Measurements from ENCODE around the gene EYS. TPM values are rescaled to one million over a fixed set of nuclear protein-coding genes. Genes with fewer than 3 reads are reported as not detected.

EYS gene
- total and polyA plus RNA-seq, 5 donors from 2014 or later: 0.03 to 0.09 (median 0.05) TPM; not detected in 1

GRCh38 chr6:63793465-63794137, 1913.4 kb downstream of the EYS start:
- H3K27ac Mint-ChIP-seq: no peak overlapping the region
- H3K4me1 Mint-ChIP-seq: no peaks in the 10 kb centered on the region
- no peaks in the 10 kb centered on the region for H3K9me3 Mint-ChIP-seq
- Histone ChIP-seq H3K27me3 (ENCODE audit: control insufficient read depth, insufficient read depth, low read length) (peaks cover 5% of the 10 kb centered on the region), H3K27ac (ENCODE audit: insufficient read depth, low read length, poor library complexity, severe bottlenecking) (no peak overlapping the region), H3K9me3 (ENCODE audit: control insufficient read depth in 2 of 2, low read length in 2 of 2) (no peaks in the 10 kb centered on the region), H3K36me3 (ENCODE audit: control insufficient read depth, insufficient read depth, low read length) (no peaks in the 10 kb centered on the region), H3K4me3 (ENCODE audit: low read depth, low read length) (no peak overlapping the region), H3K4me1 (ENCODE audit: control insufficient read depth, insufficient read depth, low read length, poor library complexity, severe bottlenecking) (no peaks in the 10 kb centered on the region)
- DNase-seq: no peak
- ATAC-seq (ENCODE audit: low read depth in 2 of 2): no peak
- no peaks in the 10 kb centered on the region for H3K36me3 Mint-ChIP-seq
- no peak overlapping the region for H3K4me3 Mint-ChIP-seq
- H3K27me3 Mint-ChIP-seq: no peaks in the 10 kb centered on the region

GRCh38 chr6:63792736-63793464, 1914.1 kb downstream of the EYS start:
- no peak overlapping the region for H3K27ac ChIP-seq (ENCODE audit: insufficient read depth, low read length, poor library complexity, severe bottlenecking)

DNA sequence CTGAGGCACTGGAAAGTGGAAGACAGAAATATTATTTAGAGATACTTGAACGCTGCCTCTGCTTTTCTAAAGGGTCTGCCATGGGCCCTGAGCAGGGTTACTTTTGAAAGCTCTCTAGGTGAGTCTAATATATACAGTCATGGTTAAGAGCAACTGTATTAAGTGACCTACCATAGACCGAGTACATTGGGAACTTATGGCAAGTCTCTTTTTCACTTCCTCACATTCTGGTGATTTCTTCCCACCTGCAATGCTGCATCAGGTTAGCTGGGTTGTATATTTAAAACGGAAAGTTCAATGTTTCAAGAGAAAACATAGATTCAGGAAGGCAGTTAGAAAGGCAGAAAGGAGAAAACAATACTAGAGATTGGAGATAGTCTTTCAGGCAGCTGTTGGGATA, 1916.7 kb downstream of the EYS start:
- H3K4me3 ChIP-seq (ENCODE audit: low read depth, low read length): no peak overlapping the region
- H3K27me3 Mint-ChIP-seq: peaks cover under 1% of the 10 kb centered on the region
- no peaks in the 10 kb centered on the region for H3K36me3 Mint-ChIP-seq
- no peak overlapping the region for H3K4me3 Mint-ChIP-seq
- H3K9me3 Mint-ChIP-seq: no peaks in the 10 kb centered on the region
- H3K27me3 ChIP-seq (ENCODE audit: control insufficient read depth, insufficient read depth, low read length): peaks cover 2% of the 10 kb centered on the region
- ATAC-seq (ENCODE audit: low read depth in 2 of 2) (no peak), DNase-seq (no peak)
- H3K27ac Mint-ChIP-seq: no peak overlapping the region
- no peaks in the 10 kb centered on the region for H3K4me1 ChIP-seq (ENCODE audit: control insufficient read depth, insufficient read depth, low read length, poor library complexity, severe bottlenecking)
- H3K4me1 Mint-ChIP-seq: no peaks in the 10 kb centered on the region
- no peaks in the 10 kb centered on the region for H3K9me3 ChIP-seq (ENCODE audit: control insufficient read depth in 2 of 2, low read length in 2 of 2)
- no peak overlapping the region for H3K27ac ChIP-seq (ENCODE audit: insufficient read depth, low read length, poor library complexity, severe bottlenecking)
- no peaks in the 10 kb centered on the region for H3K36me3 ChIP-seq (ENCODE audit: control insufficient read depth, insufficient read depth, low read length)

More at GRCh38 chr6:63792736-63793464, 1914.1 kb downstream of the EYS start:
- ATAC-seq (ENCODE audit: low read depth in 2 of 2): no peak
- no peak overlapping the region for H3K4me3 Mint-ChIP-seq
- no peaks in the 10 kb centered on the region for H3K36me3 ChIP-seq (ENCODE audit: control insufficient read depth, insufficient read depth, low read length)
- no peak for DNase-seq
- no peaks in the 10 kb centered on the region for H3K9me3 ChIP-seq (ENCODE audit: control insufficient read depth in 2 of 2, low read length in 2 of 2)
- H3K4me1 Mint-ChIP-seq: no peaks in the 10 kb centered on the region
- no peaks in the 10 kb centered on the region for H3K36me3 Mint-ChIP-seq
- no peak overlapping the region for H3K4me3 ChIP-seq (ENCODE audit: low read depth, low read length)
- H3K27me3 Mint-ChIP-seq: no peaks in the 10 kb centered on the region
- H3K27ac Mint-ChIP-seq: no peak overlapping the region
- peaks cover 5% of the 10 kb centered on the region for H3K27me3 ChIP-seq (ENCODE audit: control insufficient read depth, insufficient read depth, low read length)
- no peaks in the 10 kb centered on the region for H3K4me1 ChIP-seq (ENCODE audit: control insufficient read depth, insufficient read depth, low read length, poor library complexity, severe bottlenecking)
- H3K9me3 Mint-ChIP-seq: no peaks in the 10 kb centered on the region

DNA sequence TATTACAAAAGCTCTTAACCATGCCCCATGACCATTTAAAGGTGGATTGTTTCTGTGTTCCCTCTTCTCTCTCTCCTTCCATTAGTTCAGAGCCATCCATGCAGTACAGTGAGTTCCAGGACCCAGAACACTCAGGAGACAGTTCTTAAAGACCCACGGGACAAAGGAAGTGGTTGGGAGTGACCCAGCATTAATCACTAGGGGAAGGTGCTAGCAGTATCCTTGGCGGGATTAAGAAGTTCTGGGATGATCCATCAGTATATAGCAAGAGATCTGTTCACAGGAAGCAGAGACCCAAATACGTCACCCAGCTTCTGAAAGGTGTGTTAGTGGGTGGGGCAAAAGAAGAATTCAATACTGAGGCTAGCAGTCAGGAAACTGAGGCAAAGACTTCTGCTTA, 1917.3 kb downstream of the EYS start:
- Mint-ChIP-seq H3K9me3 (no peaks in the 10 kb centered on the region), H3K27me3 (peaks cover 4% of the 10 kb centered on the region), H3K36me3 (no peaks in the 10 kb centered on the region), H3K4me3 (no peak overlapping the region), H3K4me1 (no peaks in the 10 kb centered on the region), H3K27ac (no peak overlapping the region)
- Histone ChIP-seq H3K27ac (ENCODE audit: insufficient read depth, low read length, poor library complexity, severe bottlenecking) (no peak overlapping the region), H3K4me1 (ENCODE audit: control insufficient read depth, insufficient read depth, low read length, poor library complexity, severe bottlenecking) (no peaks in the 10 kb centered on the region), H3K27me3 (ENCODE audit: control insufficient read depth, insufficient read depth, low read length) (peaks cover 2% of the 10 kb centered on the region), H3K36me3 (ENCODE audit: control insufficient read depth, insufficient read depth, low read length) (no peaks in the 10 kb centered on the region), H3K9me3 (ENCODE audit: control insufficient read depth in 2 of 2, low read length in 2 of 2) (no peaks in the 10 kb centered on the region), H3K4me3 (ENCODE audit: low read depth, low read length) (no peak overlapping the region)
- ATAC-seq (ENCODE audit: low read depth in 2 of 2): no peak
- DNase-seq: no peak

DNA sequence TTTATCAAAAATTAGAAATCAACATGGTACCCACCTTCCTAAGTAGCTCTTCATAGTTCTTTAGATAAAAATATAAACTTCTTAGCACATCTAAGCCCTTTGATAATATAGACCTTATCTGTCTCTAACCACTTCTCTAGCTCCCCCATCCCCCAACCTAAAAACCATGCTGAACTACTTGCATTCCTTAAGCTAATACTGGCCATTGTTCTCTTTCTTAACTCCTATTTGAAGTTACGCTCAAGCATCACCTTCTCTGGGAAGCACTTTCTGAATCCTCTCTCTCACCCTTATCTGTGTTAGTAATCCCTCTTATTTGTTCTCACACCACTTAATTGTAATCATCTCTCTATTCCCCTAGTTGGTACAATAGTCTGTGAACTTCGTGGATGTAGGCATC, 1918.5 kb downstream of the EYS start:
- no peak overlapping the region for H3K4me3 Mint-ChIP-seq
- Histone ChIP-seq H3K36me3 (ENCODE audit: control insufficient read depth, insufficient read depth, low read length) (no peaks in the 10 kb centered on the region), H3K27ac (ENCODE audit: insufficient read depth, low read length, poor library complexity, severe bottlenecking) (no peak overlapping the region), H3K27me3 (ENCODE audit: control insufficient read depth, insufficient read depth, low read length) (peaks cover 2% of the 10 kb centered on the region), H3K4me3 (ENCODE audit: low read depth, low read length) (no peak overlapping the region), H3K4me1 (ENCODE audit: control insufficient read depth, insufficient read depth, low read length, poor library complexity, severe bottlenecking) (no peaks in the 10 kb centered on the region), H3K9me3 (ENCODE audit: control insufficient read depth in 2 of 2, low read length in 2 of 2) (no peaks in the 10 kb centered on the region)
- no peak for ATAC-seq (ENCODE audit: low read depth in 2 of 2)
- H3K4me1 Mint-ChIP-seq: no peaks in the 10 kb centered on the region
- no peak overlapping the region for H3K27ac Mint-ChIP-seq
- DNase-seq: no peak
- H3K27me3 Mint-ChIP-seq: peaks cover 4% of the 10 kb centered on the region
- H3K9me3 Mint-ChIP-seq: peaks cover 0 to 4% (median 0%) of the 10 kb centered on the region in 7 donors
- peaks cover 1% of the 10 kb centered on the region for H3K36me3 Mint-ChIP-seq

DNA sequence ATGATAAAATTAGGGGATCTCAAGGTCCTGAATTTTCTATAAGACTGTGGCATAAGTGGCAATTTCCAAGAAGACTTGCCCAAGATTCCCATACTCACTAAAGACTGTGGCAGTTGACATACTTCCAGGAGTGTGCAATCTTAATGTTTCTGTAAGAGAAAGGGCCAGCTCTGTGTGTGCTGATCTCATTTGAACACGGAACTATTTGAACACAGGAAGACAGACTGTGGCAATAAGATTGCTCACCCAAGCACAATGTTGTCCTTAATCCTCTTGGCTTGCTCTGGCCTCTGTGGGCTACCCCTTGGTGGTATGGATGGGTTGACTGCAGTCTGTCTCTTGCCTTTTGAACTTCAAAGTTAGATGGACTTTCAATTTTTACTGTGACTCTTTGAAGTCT, 1920.0 kb downstream of the EYS start:
- peaks cover 3% of the 10 kb centered on the region for H3K36me3 Mint-ChIP-seq
- DNase-seq (no peak), ATAC-seq (ENCODE audit: low read depth in 2 of 2) (no peak)
- peaks cover 0 to 8% (median 0%) of the 10 kb centered on the region in 7 donors for H3K9me3 Mint-ChIP-seq
- no peaks in the 10 kb centered on the region for H3K4me1 ChIP-seq (ENCODE audit: control insufficient read depth, insufficient read depth, low read length, poor library complexity, severe bottlenecking)
- peaks cover 4% of the 10 kb centered on the region for H3K27me3 ChIP-seq (ENCODE audit: control insufficient read depth, insufficient read depth, low read length)
- H3K4me3 Mint-ChIP-seq: no peak overlapping the region
- H3K27me3 Mint-ChIP-seq: peaks cover 4% of the 10 kb centered on the region
- no peaks in the 10 kb centered on the region for H3K4me1 Mint-ChIP-seq
- no peak overlapping the region for H3K27ac ChIP-seq (ENCODE audit: insufficient read depth, low read length, poor library complexity, severe bottlenecking)
- no peaks in the 10 kb centered on the region for H3K9me3 ChIP-seq (ENCODE audit: control insufficient read depth in 2 of 2, low read length in 2 of 2)
- H3K4me3 ChIP-seq (ENCODE audit: low read depth, low read length): no peak overlapping the region
- no peak overlapping the region for H3K27ac Mint-ChIP-seq
- H3K36me3 ChIP-seq (ENCODE audit: control insufficient read depth, insufficient read depth, low read length): no peaks in the 10 kb centered on the region

GRCh38 chr6:63785006-63785405, 1922.0 kb downstream of the EYS start:
- Histone ChIP-seq H3K9me3 (ENCODE audit: control insufficient read depth in 2 of 2, low read length in 2 of 2) (no peaks in the 10 kb centered on the region), H3K4me1 (ENCODE audit: control insufficient read depth, insufficient read depth, low read length, poor library complexity, severe bottlenecking) (no peaks in the 10 kb centered on the region), H3K4me3 (ENCODE audit: low read depth, low read length) (no peak overlapping the region), H3K27me3 (ENCODE audit: control insufficient read depth, insufficient read depth, low read length) (peaks cover 4% of the 10 kb centered on the region), H3K36me3 (ENCODE audit: control insufficient read depth, insufficient read depth, low read length) (no peaks in the 10 kb centered on the region), H3K27ac (ENCODE audit: insufficient read depth, low read length, poor library complexity, severe bottlenecking) (no peak overlapping the region)
- no peak overlapping the region for H3K4me3 Mint-ChIP-seq
- peaks cover 10% of the 10 kb centered on the region for H3K27me3 Mint-ChIP-seq
- H3K27ac Mint-ChIP-seq: no peak overlapping the region
- peaks cover 0 to 8% (median 0%) of the 10 kb centered on the region in 7 donors for H3K9me3 Mint-ChIP-seq
- ATAC-seq (ENCODE audit: low read depth in 2 of 2): no peak
- H3K4me1 Mint-ChIP-seq: no peaks in the 10 kb centered on the region
- DNase-seq: no peak
- H3K36me3 Mint-ChIP-seq: peaks cover 3% of the 10 kb centered on the region

DNA sequence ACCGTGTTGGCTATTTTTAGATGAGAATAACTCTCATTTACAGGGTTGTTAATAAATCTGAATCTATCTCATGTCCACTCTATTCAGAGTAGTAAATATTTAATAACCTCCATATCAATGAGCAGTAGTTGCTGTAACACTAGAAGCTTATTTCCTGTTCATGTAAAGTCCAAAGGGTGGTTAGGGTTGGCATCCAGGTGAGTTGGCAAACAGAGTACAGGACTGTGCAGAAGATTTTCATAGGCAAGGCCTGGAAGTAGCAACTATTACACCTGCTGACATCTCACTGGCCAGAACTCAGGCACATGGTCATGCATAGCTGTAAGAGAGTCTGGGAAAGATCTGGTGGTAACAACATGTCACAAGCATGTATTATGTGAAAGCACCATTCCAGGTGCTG, 1923.9 kb downstream of the EYS start:
- H3K36me3 Mint-ChIP-seq: peaks cover 3% of the 10 kb centered on the region
- H3K4me1 Mint-ChIP-seq: no peaks in the 10 kb centered on the region
- peaks cover 14% of the 10 kb centered on the region for H3K27me3 Mint-ChIP-seq
- H3K27ac ChIP-seq (ENCODE audit: insufficient read depth, low read length, poor library complexity, severe bottlenecking): no peak overlapping the region
- no peak overlapping the region for H3K27ac Mint-ChIP-seq
- H3K4me3 ChIP-seq (ENCODE audit: low read depth, low read length): no peak overlapping the region
- no peak overlapping the region for H3K4me3 Mint-ChIP-seq
- DNase-seq: no peak
- no peak for ATAC-seq (ENCODE audit: low read depth in 2 of 2)
- no peaks in the 10 kb centered on the region for H3K9me3 ChIP-seq (ENCODE audit: control insufficient read depth in 2 of 2, low read length in 2 of 2)
- no peaks in the 10 kb centered on the region for H3K4me1 ChIP-seq (ENCODE audit: control insufficient read depth, insufficient read depth, low read length, poor library complexity, severe bottlenecking)
- H3K9me3 Mint-ChIP-seq: peaks cover 0 to 8% (median 0%) of the 10 kb centered on the region in 7 donors
- H3K27me3 ChIP-seq (ENCODE audit: control insufficient read depth, insufficient read depth, low read length): peaks cover 4% of the 10 kb centered on the region
- no peaks in the 10 kb centered on the region for H3K36me3 ChIP-seq (ENCODE audit: control insufficient read depth, insufficient read depth, low read length)
